ENCODE results near the gene AFAP1.

The AFAP1 gene

GRCh38 chr4:7775396-7775795 lies 164.3 kb downstream of the AFAP1 start:
- in situ Hi-C loops (cut with MboI; ENCODE audit: low sequenced_read_pairs): no loop called here

DNA sequence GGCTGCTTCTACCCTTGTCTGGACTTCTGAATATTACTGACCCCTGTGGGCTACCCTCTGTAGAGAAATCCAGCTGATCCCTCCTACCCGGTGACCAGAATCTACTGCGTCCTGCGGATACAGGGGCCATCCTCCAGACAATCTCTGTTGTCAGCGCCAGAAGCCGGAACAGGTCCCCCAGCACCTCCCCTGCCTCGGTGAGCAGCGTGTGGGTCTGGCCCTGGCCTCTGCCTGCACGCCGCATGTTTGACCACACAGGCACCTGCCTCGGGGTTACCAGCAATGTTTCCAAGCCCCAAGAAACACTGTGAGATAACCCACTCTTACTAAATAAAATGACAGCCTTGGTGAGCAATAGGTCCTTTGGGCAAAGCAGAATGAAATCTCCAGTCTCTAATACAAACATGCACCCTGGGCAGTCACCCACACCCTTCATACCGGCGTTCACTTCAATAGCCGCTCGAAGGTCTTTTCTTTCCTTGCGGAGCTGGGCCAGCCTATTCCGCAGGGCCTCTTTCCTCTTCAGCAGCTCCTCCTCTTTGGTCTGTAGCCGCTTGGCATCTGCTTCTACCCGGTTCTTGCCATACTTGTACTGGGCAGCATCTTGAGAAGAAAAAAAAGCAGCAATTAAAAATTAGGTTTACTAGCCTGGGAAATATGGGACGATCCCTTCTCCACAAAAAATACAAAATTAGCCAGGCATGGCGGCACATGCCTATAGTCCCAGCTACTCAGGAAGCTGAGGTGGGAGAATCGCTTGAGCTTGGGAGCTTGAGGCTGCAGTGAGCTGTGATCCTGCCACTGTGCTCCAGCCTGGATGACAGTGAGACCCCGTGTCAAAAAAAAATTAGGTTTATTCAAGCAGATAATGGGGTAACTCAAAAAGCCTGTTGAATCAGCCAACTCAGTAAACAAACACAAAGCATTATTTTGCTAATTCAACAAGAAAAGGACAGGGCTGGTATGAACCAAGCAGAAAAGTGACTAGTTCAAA lies 165.1 kb downstream of the AFAP1 start:
- in situ Hi-C loops (cut with MboI; ENCODE audit: low sequenced_read_pairs): no loop called here

GRCh38 chr4:7773401-7774180 lies 166.1 kb downstream of the AFAP1 start:
- in situ Hi-C loops (cut with MboI; ENCODE audit: low sequenced_read_pairs): no loop called here

DNA sequence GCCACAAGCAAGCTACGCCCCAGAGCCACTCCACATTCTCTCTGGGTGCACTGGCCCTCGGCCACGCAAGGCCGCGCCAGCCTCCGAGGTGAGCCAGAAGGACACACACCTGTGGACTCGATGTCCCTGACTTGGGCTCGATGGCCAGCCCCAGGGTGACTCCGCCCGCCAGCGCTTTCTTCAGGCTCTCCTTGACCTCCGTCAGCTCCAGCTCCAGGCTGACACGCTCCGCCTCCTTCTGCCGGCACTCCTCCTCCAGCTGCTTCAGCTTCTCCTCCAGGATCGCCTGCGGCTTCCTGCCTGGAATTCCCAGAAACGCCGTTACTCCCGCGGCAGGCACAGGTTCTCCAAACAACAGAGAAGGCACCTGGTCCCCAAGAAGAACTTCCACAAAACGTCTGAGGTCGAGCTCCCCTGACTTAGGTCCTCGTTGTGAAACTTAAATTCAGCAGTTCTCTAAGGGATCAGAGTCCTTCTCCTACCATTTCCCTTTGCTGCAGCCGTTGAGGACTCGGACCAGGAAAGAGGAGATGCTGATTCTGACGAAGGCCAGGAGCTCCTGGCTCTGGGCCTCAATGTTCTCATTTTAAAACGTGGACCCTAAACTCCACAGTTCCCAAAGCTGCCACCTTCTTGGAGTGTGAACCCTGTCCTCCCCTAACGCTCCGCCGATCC lies 166.8 kb downstream of the AFAP1 start:
- in situ Hi-C loops (cut with MboI; ENCODE audit: low sequenced_read_pairs): no loop called here

DNA sequence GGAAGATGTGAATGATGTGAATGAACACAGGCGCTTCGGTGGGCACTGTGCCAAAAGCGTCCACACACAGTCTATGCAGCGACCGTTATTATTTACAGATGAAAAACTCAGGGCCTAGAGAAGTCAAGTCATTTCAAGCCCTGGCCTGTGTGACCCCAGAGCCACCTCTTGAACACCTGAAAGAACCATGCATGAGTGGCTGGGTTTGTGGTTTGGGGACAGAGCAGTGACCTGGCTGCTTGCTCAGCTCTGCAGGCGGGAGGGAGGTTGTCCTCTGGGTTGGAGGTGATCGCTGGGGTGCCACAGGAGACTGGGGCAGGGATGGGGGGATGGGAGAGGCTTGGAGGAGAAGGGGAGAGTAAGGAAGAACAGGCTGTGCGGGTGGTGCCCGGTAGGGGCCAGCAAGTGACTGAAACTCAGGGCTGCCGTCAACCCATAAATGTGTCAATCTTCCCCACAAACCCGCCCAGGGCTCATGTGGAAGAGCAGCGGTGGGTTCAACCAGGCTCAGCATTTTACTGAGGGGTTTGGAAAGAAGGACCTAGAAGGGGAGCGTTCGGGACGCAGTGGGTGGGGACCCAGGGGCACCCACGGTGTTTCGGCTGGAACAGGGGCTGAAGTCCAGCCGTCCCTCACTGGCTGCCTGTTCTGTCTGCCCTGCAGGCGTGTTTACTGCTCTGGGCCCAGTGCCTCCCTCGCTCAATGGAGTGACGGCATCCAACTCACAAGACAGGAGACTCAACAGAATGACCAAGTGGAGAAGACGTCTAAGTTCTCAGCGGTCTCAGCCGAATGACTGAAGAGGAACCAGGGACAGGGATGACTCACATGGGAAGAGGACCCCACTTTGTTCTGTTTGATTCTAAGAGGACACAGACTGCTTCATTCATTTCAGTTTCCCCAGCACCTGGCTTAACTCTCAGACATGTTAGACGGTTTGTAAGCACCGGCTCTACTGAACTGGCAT lies 167.8 kb downstream of the AFAP1 start:
- in situ Hi-C loops (cut with MboI; ENCODE audit: low sequenced_read_pairs): no loop called here

- in situ Hi-C loops (cut with MboI; ENCODE audit: low sequenced_read_pairs): no loop called here
Measured at GRCh38 chr4:7771056-7771455, 168.6 kb downstream of the AFAP1 start.

DNA sequence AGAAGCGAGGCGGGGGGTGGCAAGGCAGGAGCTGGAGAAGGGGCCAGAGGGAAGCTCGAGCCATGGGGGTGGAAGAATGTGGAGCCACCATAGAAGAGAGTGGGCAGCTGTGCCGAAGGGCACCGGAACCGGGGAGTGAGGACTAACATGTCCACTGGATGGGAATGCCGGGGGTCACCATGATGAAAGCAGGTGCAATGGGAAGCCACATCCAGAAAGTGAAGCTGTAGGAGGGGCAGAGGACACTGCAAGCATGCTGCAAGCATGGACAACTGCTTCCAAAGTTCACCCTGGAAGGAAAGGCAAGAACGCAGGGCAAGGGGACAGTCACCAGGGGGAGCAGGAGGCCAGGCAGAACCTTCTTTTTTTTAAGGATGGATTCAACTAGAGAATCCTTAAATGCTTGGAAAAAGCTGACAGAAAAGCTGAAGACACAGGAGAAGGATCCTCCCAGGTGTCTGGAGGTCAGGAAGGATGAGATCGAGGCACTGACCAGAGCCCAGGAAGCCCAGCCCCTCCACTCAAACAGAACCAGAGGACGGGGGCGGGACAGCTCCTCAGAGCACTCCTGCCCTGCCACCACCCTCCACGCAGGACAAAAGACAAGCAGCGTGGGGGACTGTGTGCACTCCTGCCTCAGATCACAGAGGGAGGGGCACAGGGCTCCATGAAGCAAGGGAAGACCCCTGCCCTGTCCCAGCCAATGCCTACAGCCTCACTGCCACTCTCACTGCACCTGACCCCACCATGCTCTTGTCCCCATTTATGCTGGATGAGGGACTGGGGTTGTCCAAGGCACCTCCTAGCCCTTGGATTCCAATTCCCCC lies 169.2 kb downstream of the AFAP1 start:
- in situ Hi-C loops (cut with MboI; ENCODE audit: low sequenced_read_pairs): no loop called here

DNA sequence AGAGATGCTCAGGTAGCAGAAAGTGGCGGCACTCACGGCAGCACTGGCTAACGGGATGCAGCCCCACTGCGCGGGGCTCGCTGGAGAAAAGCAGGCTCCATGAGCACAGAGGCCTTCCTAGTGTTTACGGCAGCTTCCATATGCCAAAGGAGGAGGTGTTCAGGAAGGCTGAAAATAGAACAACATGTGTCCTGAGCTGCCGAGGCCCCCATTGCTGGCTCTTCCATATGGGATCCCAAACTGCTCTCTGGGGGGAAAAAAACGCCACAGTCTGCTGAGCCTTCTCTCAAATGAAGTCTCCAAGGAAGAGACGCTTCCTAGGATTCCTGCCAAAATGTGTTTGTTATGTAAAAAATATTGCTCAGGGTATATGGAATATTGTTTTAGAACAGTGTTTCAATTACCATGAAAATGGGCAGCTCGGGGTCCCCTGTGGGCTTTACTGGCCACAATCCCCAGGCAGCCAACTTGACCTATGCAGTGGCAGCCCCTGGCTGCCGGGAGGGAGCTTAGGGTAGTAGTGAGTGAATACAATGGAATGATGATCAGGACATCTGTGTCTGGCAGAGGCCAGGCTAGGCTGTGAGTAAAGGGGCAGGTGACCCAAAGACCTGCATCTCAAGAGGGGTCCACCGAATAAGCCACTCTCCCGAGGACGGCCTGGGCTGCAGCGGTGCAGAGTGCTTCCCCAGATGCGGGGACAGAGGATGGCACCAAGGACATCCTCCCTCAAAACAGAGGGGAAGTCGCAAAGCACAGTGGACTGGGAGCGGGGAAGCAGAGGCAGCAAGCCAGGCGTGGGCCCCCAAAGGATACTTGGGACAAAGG lies 170.1 kb downstream of the AFAP1 start:
- in situ Hi-C loops (cut with MboI; ENCODE audit: low sequenced_read_pairs): no loop called here

DNA sequence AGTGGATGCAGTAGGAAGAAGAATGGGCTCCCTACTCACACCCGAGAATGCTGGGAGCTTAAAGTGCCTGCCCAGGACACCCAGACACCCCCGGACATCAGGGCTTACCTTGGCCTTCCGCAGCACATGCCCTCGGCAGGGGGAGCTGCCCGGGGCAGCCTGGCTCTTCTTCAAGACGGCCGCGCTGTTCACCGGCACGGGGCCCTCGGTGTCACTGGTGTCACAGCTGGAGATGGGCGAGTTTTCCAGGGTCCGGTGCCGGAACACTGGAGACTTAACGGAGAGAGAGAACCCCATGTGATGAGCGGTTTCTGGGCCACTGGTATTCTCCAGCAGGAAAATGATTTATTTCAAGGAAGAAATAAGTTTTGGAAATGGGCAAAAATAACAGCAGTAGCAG lies 170.9 kb downstream of the AFAP1 start:
- in situ Hi-C loops (cut with MboI; ENCODE audit: low sequenced_read_pairs): no loop called here

- in situ Hi-C loops (cut with MboI; ENCODE audit: low sequenced_read_pairs): no loop called here
Measured at GRCh38 chr4:7767966-7768365, 171.7 kb downstream of the AFAP1 start.

DNA sequence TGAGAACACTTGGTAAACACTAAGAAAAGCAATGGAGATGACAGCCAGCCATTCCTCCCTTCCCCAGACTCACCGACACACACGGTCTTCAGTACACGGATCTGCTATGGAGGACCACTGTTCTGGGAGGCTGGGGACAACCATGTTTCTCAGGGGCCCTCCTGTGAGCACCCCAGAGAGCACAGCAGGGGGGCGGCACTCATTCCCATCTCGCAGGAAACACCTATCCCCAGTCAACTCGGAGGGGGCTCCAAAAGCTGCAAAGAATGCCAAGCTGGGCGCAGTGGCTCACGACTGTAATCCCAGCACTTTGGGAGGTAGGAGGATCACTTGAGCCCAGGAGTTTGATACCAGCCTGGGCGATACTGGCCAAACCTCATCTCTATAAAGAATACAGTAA lies 172.1 kb downstream of the AFAP1 start:
- in situ Hi-C loops (cut with MboI; ENCODE audit: low sequenced_read_pairs): no loop called here

- in situ Hi-C loops (cut with MboI; ENCODE audit: low sequenced_read_pairs): no loop called here
Measured at GRCh38 chr4:7766661-7767345, 172.9 kb downstream of the AFAP1 start.

GRCh38 chr4:7766086-7766485 lies 173.6 kb downstream of the AFAP1 start:
- in situ Hi-C loops (cut with MboI; ENCODE audit: low sequenced_read_pairs): no loop called here

GRCh38 chr4:7765666-7766065 lies 174.0 kb downstream of the AFAP1 start:
- in situ Hi-C loops (cut with MboI; ENCODE audit: low sequenced_read_pairs): no loop called here

DNA sequence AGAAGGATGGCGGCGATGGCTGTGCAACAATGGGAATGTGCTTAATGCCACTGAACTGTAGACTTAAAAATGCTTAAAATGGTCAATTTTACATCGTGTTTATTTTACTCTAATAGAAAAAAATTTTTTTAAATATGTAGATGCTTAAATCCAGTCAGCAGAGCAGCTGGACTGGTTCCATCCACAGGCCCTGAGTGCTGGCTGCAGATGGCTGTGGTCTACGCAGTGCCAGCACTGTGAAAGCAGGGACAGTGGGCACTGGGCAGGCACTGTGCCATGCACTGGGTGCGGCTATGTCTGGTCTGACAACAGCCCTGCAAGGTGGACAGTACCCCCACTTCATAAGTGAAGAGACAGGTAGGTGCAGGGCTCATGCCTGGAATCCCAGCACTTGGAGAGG lies 175.2 kb downstream of the AFAP1 start:
- in situ Hi-C loops (cut with MboI; ENCODE audit: low sequenced_read_pairs): no loop called here

DNA sequence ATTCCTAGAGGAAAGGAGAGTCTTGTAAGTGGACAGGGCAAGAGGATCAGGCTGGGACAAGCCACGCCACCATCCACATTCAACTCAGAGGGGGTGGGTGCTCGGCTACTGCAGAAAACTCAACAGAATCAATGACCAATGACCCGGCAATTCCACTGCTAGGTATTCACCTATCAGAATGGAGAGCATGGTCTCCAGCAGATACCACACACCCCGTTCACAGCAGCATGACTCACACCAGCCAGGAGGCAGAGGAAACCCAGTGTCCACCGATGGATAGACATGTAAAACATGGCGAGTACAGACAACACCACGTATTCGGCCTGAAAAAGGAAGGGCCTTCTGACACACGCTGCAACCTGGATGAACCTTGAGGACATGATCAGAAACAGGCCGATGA lies 175.9 kb downstream of the AFAP1 start:
- in situ Hi-C loops (cut with MboI; ENCODE audit: low sequenced_read_pairs): no loop called here

- in situ Hi-C loops (cut with MboI; ENCODE audit: low sequenced_read_pairs): no loop called here
Measured at GRCh38 chr4:7763106-7763505, 176.6 kb downstream of the AFAP1 start.
